Measurements from ENCODE around the gene CAMTA1.

- TF ChIP-seq ASH1L (IDR thresholded peaks at IDR 0.05; ENCODE audit: borderline replicate concordance, low read depth, partially characterized antibody) (no peak), ZSCAN29 (IDR thresholded peaks at IDR 0.05) (no peak), GTF2A2 (tag; IDR thresholded peaks at IDR 0.05) (no peak), CREB1 (IDR thresholded peaks at IDR 0.05) (no peak), CREB1 (CRISPR knock-in tag; IDR thresholded peaks at IDR 0.05) (no peak), MYC (IDR thresholded peaks at IDR 0.05; ENCODE audit: low read depth, low read length) (no peak), MYC (CRISPR knock-in tag; IDR thresholded peaks at IDR 0.05; ENCODE audit: borderline replicate concordance, low read depth) (no peak)
Observed at GRCh38 chr1:6873298-6874015, 88.2 kb downstream of the CAMTA1 start.
